Measurements from ENCODE around the gene PCDHB9. TPM values are rescaled to one million over a fixed set of nuclear protein-coding genes. Genes with fewer than 3 reads are reported as not detected.
A peak's percentile ranks its signal among the peaks of the same experiment; 100 is the strongest.
"Not testable (repeated sequence)": the region's sequence is repeated elsewhere in the genome, so short reads cannot be mapped to it uniquely, and the experiment has no call there.

PCDHB9 gene
- total and polyA plus RNA-seq, 4 donors, result 0.03 to 0.25 (median 0.08) TPM

DNA sequence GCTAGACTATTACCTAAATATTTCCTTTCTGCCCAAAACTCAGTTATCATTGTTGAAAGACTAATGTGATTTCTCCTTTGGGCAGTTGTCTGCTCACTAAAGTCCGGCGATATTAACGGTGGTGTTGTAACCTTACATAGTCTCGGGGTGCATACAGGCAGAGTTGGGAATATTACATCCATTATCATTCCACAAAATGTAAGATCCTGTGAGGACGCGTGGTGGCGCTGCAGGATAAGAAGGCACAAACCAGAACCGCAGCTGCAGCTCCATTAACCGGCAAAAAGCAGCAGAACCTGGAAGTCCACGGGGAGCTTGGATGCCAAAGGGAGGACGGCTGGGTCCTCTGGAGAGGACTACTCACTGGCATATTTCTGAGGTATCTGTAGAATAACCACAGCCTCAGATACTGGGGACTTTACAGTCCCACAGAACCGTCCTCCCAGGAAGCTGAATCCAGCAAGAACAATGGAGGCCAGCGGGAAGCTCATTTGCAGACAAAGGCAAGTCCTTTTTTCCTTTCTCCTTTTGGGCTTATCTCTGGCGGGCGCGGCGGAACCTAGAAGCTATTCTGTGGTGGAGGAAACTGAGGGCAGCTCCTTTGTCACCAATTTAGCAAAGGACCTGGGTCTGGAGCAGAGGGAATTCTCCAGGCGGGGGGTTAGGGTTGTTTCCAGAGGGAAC is 26.8 kb downstream of the PCDHB9 start, which contains the start of gene PCDHB13:
Gene PCDHB13 (plus strand): TSS at position 264 of the 684 bp plus-strand sequence. CDS start 205 bp downstream, at position 469.
- DNase-seq (ENCODE audit: low spot score); H3K27ac ChIP-seq (ENCODE audit: low read depth in 1 of 2, low read length in 2 of 2); H3K36me3 ChIP-seq (ENCODE audit: control insufficient read depth in 4 of 4, insufficient read depth in 3 of 4, low read depth in 1 of 4, low read length in 3 of 4); H3K27me3 ChIP-seq (ENCODE audit: control insufficient read depth in 4 of 4, insufficient read depth in 4 of 4, low read length in 3 of 4); H3K4me3 ChIP-seq (ENCODE audit: low read depth in 1 of 3, low read length in 3 of 3); H3K9ac ChIP-seq (ENCODE audit: low read depth in 1 of 2, low read length in 2 of 2); H3K4me1 ChIP-seq (ENCODE audit: control insufficient read depth in 4 of 4, insufficient read depth in 4 of 4, low read length in 3 of 4): not testable (repeated sequence)
- 11% methylated on average over 13 of the region's 18 CpGs for WGBS
- peak; percentile 29 to 44 for TF ChIP-seq RAD21 (IDR thresholded peaks at IDR 0.05)
- peaks cover 14 to 34% (median 31%) of the 10 kb centered on the region in 4 donors for H3K9me3 ChIP-seq (ENCODE audit: control insufficient read depth in 4 of 4, low read length in 3 of 4)

GRCh38 chr5:141214583-141214982 is 27.6 kb downstream of the PCDHB9 start:
- H3K9me3 ChIP-seq (ENCODE audit: control insufficient read depth in 4 of 4, low read length in 3 of 4), result peaks cover 18 to 37% (median 31%) of the 10 kb centered on the region in 4 donors
- not testable (repeated sequence) for H3K36me3 ChIP-seq (ENCODE audit: control insufficient read depth in 4 of 4, insufficient read depth in 3 of 4, low read depth in 1 of 4, low read length in 3 of 4); H3K4me1 ChIP-seq (ENCODE audit: control insufficient read depth in 4 of 4, insufficient read depth in 4 of 4, low read length in 3 of 4); H3K9ac ChIP-seq (ENCODE audit: low read depth in 1 of 2, low read length in 2 of 2); H3K27me3 ChIP-seq (ENCODE audit: control insufficient read depth in 4 of 4, insufficient read depth in 4 of 4, low read length in 3 of 4); H3K4me3 ChIP-seq (ENCODE audit: low read depth in 1 of 3, low read length in 3 of 3); DNase-seq (ENCODE audit: low spot score); H3K27ac ChIP-seq (ENCODE audit: low read depth in 1 of 2, low read length in 2 of 2)
- WGBS, result 48% methylated on average over 11 of the region's 12 CpGs

DNA sequence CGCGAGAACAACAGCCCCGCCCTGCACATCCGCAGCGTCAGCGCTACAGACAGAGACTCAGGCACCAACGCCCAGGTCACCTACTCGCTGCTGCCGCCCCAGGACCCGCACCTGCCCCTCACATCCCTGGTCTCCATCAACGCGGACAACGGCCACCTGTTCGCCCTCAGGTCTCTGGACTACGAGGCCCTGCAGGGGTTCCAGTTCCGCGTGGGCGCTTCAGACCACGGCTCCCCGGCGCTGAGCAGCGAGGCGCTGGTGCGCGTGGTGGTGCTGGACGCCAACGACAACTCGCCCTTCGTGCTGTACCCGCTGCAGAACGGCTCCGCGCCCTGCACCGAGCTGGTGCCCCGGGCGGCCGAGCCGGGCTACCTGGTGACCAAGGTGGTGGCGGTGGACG is 28.5 kb downstream of the PCDHB9 start:
- Histone ChIP-seq H3K4me3 (ENCODE audit: low read depth in 1 of 3, low read length in 3 of 3) (peak overlapping the region in 1 of 3 donors; percentile 11), H3K9me3 (ENCODE audit: control insufficient read depth in 4 of 4, low read length in 3 of 4) (peaks cover 18 to 37% (median 29%) of the 10 kb centered on the region in 4 donors)
- H3K27me3 ChIP-seq (ENCODE audit: control insufficient read depth in 4 of 4, insufficient read depth in 4 of 4, low read length in 3 of 4); H3K27ac ChIP-seq (ENCODE audit: low read depth in 1 of 2, low read length in 2 of 2); DNase-seq (ENCODE audit: low spot score); H3K4me1 ChIP-seq (ENCODE audit: control insufficient read depth in 4 of 4, insufficient read depth in 4 of 4, low read length in 3 of 4); H3K9ac ChIP-seq (ENCODE audit: low read depth in 1 of 2, low read length in 2 of 2); H3K36me3 ChIP-seq (ENCODE audit: control insufficient read depth in 4 of 4, insufficient read depth in 3 of 4, low read depth in 1 of 4, low read length in 3 of 4): not testable (repeated sequence)
- WGBS, result 37% methylated on average over 36 of the region's 40 CpGs

GRCh38 chr5:141216035-141216434 is 29.1 kb downstream of the PCDHB9 start:
- H3K36me3 ChIP-seq (ENCODE audit: control insufficient read depth in 4 of 4, insufficient read depth in 3 of 4, low read depth in 1 of 4, low read length in 3 of 4); H3K4me1 ChIP-seq (ENCODE audit: control insufficient read depth in 4 of 4, insufficient read depth in 4 of 4, low read length in 3 of 4); H3K27me3 ChIP-seq (ENCODE audit: control insufficient read depth in 4 of 4, insufficient read depth in 4 of 4, low read length in 3 of 4); DNase-seq (ENCODE audit: low spot score); H3K4me3 ChIP-seq (ENCODE audit: low read depth in 1 of 3, low read length in 3 of 3); H3K27ac ChIP-seq (ENCODE audit: low read depth in 1 of 2, low read length in 2 of 2); H3K9ac ChIP-seq (ENCODE audit: low read depth in 1 of 2, low read length in 2 of 2): not testable (repeated sequence)
- H3K9me3 ChIP-seq (ENCODE audit: control insufficient read depth in 4 of 4, low read length in 3 of 4), result peaks cover 22 to 41% (median 32%) of the 10 kb centered on the region in 4 donors
- 39% methylated on average over 20 of the region's 26 CpGs for WGBS

DNA sequence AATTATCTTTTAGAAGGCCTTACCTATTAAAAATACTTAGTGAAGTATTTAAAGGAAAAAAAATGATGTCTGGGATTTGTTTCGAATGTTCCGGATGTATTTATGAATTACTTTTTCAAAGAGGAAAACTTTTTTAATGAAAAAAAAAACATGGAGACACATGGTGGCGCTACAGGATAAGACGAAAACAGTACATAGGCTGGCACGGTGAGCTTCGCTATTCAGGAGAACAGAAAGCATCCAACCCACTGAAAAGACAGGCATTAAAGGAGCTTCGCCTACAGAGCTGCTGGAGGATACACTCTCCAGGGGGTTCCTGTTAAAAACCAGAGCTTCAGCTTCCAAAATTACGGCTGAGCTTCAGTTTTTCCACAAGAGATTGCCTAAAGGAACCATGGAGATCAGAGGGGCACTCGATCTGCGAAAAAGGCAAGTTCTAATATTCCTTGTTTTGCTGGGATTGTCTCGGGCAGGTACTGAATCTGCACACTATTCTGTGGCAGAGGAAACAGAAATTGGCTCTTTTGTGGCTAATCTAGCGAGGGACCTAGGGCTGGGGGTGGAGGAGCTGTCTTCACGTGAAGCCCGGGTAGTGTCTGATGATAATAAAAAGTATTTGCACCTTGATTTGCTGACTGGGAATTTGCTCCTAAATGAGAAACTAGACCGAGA is 36.3 kb downstream of the PCDHB9 start, which contains the start of gene PCDHB14:
Gene PCDHB14 (plus strand): TSS at position 232 of the 672 bp plus-strand sequence. CDS start 163 bp downstream, at position 395.
- Histone ChIP-seq H3K27ac (ENCODE audit: low read depth in 1 of 2, low read length in 2 of 2) (no peak within 1 kb of the TSS), H3K9ac (ENCODE audit: low read depth in 1 of 2, low read length in 2 of 2) (no peak within 1 kb of the TSS), H3K4me3 (ENCODE audit: low read depth in 1 of 3, low read length in 3 of 3) (peak within 1 kb of the TSS; percentile 20 to 54 (median 38)), H3K4me1 (ENCODE audit: control insufficient read depth in 4 of 4, insufficient read depth in 4 of 4, low read length in 3 of 4) (no peaks in the 10 kb centered on the region), H3K36me3 (ENCODE audit: control insufficient read depth in 4 of 4, insufficient read depth in 3 of 4, low read depth in 1 of 4, low read length in 3 of 4) (peaks cover 0 to 5% (median 0%) of the 10 kb centered on the region in 4 donors), H3K27me3 (ENCODE audit: control insufficient read depth in 4 of 4, insufficient read depth in 4 of 4, low read length in 3 of 4) (peaks cover 0 to 5% (median 2%) of the 10 kb centered on the region in 4 donors), H3K9me3 (ENCODE audit: control insufficient read depth in 4 of 4, low read length in 3 of 4) (peaks cover 28 to 61% (median 36%) of the 10 kb centered on the region in 4 donors)
- TF ChIP-seq RAD21 (IDR thresholded peaks at IDR 0.05) (peak; percentile 27 to 42), ATF3 (IDR thresholded peaks at IDR 0.05) (no peak)
- 22% methylated on average over 15 of the region's 15 CpGs for WGBS
- no peak for DNase-seq (ENCODE audit: low spot score)

GRCh38 chr5:141224844-141225243 is 37.9 kb downstream of the PCDHB9 start:
- DNase-seq (ENCODE audit: low spot score); H3K4me1 ChIP-seq (ENCODE audit: control insufficient read depth in 4 of 4, insufficient read depth in 4 of 4, low read length in 3 of 4); H3K27ac ChIP-seq (ENCODE audit: low read depth in 1 of 2, low read length in 2 of 2); H3K4me3 ChIP-seq (ENCODE audit: low read depth in 1 of 3, low read length in 3 of 3); H3K27me3 ChIP-seq (ENCODE audit: control insufficient read depth in 4 of 4, insufficient read depth in 4 of 4, low read length in 3 of 4); H3K36me3 ChIP-seq (ENCODE audit: control insufficient read depth in 4 of 4, insufficient read depth in 3 of 4, low read depth in 1 of 4, low read length in 3 of 4); H3K9ac ChIP-seq (ENCODE audit: low read depth in 1 of 2, low read length in 2 of 2): not testable (repeated sequence)
- H3K9me3 ChIP-seq (ENCODE audit: control insufficient read depth in 4 of 4, low read length in 3 of 4), result peaks cover 21 to 52% (median 30%) of the 10 kb centered on the region in 4 donors
- WGBS, result 24% methylated on average over 33 of the region's 40 CpGs

- not testable (repeated sequence) for H3K27ac ChIP-seq (ENCODE audit: low read depth in 1 of 2, low read length in 2 of 2); H3K4me1 ChIP-seq (ENCODE audit: control insufficient read depth in 4 of 4, insufficient read depth in 4 of 4, low read length in 3 of 4); DNase-seq (ENCODE audit: low spot score); H3K36me3 ChIP-seq (ENCODE audit: control insufficient read depth in 4 of 4, insufficient read depth in 3 of 4, low read depth in 1 of 4, low read length in 3 of 4); H3K4me3 ChIP-seq (ENCODE audit: low read depth in 1 of 3, low read length in 3 of 3); H3K27me3 ChIP-seq (ENCODE audit: control insufficient read depth in 4 of 4, insufficient read depth in 4 of 4, low read length in 3 of 4); H3K9ac ChIP-seq (ENCODE audit: low read depth in 1 of 2, low read length in 2 of 2)
- H3K9me3 ChIP-seq (ENCODE audit: control insufficient read depth in 4 of 4, low read length in 3 of 4), result peaks cover 19 to 47% (median 31%) of the 10 kb centered on the region in 4 donors
- WGBS, result 36% methylated on average over 30 of the region's 30 CpGs
These were observed 38.5 kb downstream of the PCDHB9 start for GRCh38 chr5:141225421-141225820.

All from liver (tissue), 9 donors.